ENCODE results near the gene ATP5ME. TPM values are rescaled to one million over a fixed set of nuclear protein-coding genes. Genes with fewer than 3 reads are reported as not detected.

The ATP5ME gene
- total RNA-seq, 2 experiments from 2014 or later = 359 to 388 TPM

DNA sequence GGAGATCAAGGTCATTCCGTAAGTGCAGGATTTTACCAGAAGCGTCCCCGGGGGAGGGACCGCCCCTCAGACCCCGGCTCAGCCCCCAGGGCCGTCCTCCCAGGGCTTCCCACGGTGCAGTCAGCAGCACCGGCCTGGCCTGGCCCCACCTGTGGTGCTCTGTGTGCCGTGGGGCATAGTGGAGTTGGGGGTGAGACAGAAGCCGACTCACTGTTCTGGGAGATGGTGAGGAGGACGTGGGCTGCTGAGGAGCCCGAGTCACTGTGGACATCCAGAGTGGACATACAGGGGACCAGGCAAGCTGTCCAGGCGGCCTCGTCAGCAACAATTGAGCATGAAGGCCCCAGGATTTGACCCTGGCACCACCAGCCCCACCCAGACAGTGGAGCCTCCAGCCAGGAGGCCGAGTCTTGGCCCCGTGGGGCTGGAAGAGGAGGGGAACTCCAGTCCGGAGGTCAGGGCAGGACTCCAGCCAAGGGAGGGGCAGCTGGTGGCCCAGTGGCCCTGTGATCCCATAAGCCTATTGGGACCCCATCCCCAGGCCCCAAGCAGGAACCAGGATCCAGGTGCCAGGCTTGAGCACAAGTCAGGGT is 19.1 kb downstream of the ATP5ME start:
- H2AFZ ChIP-seq (ENCODE audit: low read length) = no peak overlapping the region
- intact Hi-C loops (cut with micrococcal nuclease; ENCODE audit: unreplicated experiment) = no loop called here
- no peak overlapping the region for H3K27ac ChIP-seq (ENCODE audit: low read depth, low read length, poor library complexity, severe bottlenecking)
- ChIA-PET CTCF (ENCODE audit: unreplicated experiment) (no interaction called here), POLR2A (no interaction called here)
- H4K20me1 ChIP-seq (ENCODE audit: insufficient read depth, low read length) = no peaks in the 10 kb centered on the region
- no peaks in the 10 kb centered on the region for H3K36me3 ChIP-seq (ENCODE audit: insufficient read depth, low read length)
- no TSS peak for BruUV-seq (replicated peaks)
- no peaks in the 10 kb centered on the region for H3K79me2 ChIP-seq (ENCODE audit: insufficient read depth, low read depth, low read length)
- DNase-seq (ENCODE audit: low spot score) = no peak
- H3K4me3 ChIP-seq (ENCODE audit: low read depth, low read length, poor library complexity, severe bottlenecking) = no peak overlapping the region
- H3K9me2 ChIP-seq (ENCODE audit: insufficient read depth, low read length) = no peaks in the 10 kb centered on the region
- no peaks in the 10 kb centered on the region for H3K4me1 ChIP-seq (ENCODE audit: insufficient read depth, low read length, poor library complexity, severe bottlenecking)
- no peak overlapping the region for H3K4me2 ChIP-seq (ENCODE audit: low read length)
- H3K9me3 ChIP-seq (ENCODE audit: low read length) = no peaks in the 10 kb centered on the region
- TF ChIP-seq CTCF (conservative IDR thresholded peaks at IDR 0.05; ENCODE audit: low read length) (no peak), EZH2phosphoT487 (IDR thresholded peaks at IDR 0.05; ENCODE audit: borderline replicate concordance, low read depth, low read length) (no peak)

DNA sequence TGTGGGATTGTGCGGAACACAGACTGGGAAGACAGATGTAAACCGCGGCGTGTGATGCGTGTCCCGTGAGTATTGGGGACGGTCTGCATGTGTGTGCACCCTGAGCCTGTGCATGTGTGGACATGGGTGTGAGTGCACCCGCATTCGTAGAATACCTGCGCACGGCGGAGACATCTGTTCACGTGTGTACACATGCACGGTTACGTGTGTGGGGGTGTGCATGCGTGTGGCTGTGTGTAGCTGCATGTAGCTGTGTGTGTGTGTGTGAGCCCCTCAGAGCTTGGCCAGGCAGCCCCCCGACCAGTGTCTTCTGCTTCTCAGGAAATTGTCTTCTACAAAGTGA is 19.6 kb downstream of the ATP5ME start:
- H3K9me2 ChIP-seq (ENCODE audit: insufficient read depth, low read length) = no peaks in the 10 kb centered on the region
- intact Hi-C loops (cut with micrococcal nuclease; ENCODE audit: unreplicated experiment) = no loop called here
- H3K27ac ChIP-seq (ENCODE audit: low read depth, low read length, poor library complexity, severe bottlenecking) = no peak overlapping the region
- no peaks in the 10 kb centered on the region for H4K20me1 ChIP-seq (ENCODE audit: insufficient read depth, low read length)
- no peaks in the 10 kb centered on the region for H3K79me2 ChIP-seq (ENCODE audit: insufficient read depth, low read depth, low read length)
- no TSS peak for BruUV-seq (replicated peaks)
- H3K36me3 ChIP-seq (ENCODE audit: insufficient read depth, low read length) = no peaks in the 10 kb centered on the region
- no peaks in the 10 kb centered on the region for H3K4me1 ChIP-seq (ENCODE audit: insufficient read depth, low read length, poor library complexity, severe bottlenecking)
- no peak overlapping the region for H3K4me3 ChIP-seq (ENCODE audit: low read depth, low read length, poor library complexity, severe bottlenecking)
- no peak overlapping the region for H2AFZ ChIP-seq (ENCODE audit: low read length)
- ChIA-PET POLR2A (no interaction called here), CTCF (ENCODE audit: unreplicated experiment) (no interaction called here)
- TF ChIP-seq EZH2phosphoT487 (IDR thresholded peaks at IDR 0.05; ENCODE audit: borderline replicate concordance, low read depth, low read length) (no peak), CTCF (conservative IDR thresholded peaks at IDR 0.05; ENCODE audit: low read length) (no peak)
- H3K4me2 ChIP-seq (ENCODE audit: low read length) = no peak overlapping the region
- H3K9me3 ChIP-seq (ENCODE audit: low read length) = no peaks in the 10 kb centered on the region
- DNase-seq (ENCODE audit: low spot score) = no peak

DNA sequence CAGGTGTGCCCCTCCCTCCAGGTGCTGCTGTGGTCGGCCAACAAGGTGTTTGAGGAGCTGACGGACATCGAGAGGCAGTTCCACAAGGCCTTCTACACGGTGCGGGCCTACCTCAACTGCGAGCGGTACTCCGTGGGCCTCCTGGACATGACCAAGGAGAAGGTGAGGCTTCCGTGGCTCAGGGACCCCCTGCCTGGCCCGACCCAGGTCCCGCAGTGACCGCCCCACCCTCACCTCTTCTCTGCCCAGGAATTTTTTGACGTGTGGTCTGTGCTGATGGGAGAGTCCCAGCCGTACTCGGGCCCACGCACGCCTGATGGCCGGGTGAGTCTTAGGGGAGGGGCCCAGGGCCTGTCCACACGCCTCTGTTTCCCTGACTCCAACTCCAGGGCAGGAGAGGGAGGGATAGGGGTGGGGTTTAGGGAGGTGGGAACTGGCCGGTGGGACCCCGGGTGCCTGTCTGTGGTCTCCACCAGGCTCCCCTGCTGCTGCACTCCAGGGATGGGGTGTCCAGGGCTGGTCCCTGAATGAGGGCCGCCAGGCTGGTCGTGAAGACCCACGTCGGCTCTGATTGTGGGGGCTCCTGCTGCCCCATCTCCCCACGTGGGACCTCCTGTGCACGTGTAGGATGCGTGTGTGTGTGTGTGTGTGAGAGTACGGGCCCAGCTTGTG is 20.1 kb downstream of the ATP5ME start:
- Histone ChIP-seq H3K9me3 (ENCODE audit: low read length) (no peaks in the 10 kb centered on the region), H3K36me3 (ENCODE audit: insufficient read depth, low read length) (no peaks in the 10 kb centered on the region), H4K20me1 (ENCODE audit: insufficient read depth, low read length) (no peaks in the 10 kb centered on the region), H3K4me3 (ENCODE audit: low read depth, low read length, poor library complexity, severe bottlenecking) (no peak overlapping the region), H2AFZ (ENCODE audit: low read length) (no peak overlapping the region), H3K27ac (ENCODE audit: low read depth, low read length, poor library complexity, severe bottlenecking) (no peak overlapping the region), H3K4me2 (ENCODE audit: low read length) (no peak overlapping the region), H3K4me1 (ENCODE audit: insufficient read depth, low read length, poor library complexity, severe bottlenecking) (no peaks in the 10 kb centered on the region), H3K9me2 (ENCODE audit: insufficient read depth, low read length) (no peaks in the 10 kb centered on the region), H3K79me2 (ENCODE audit: insufficient read depth, low read depth, low read length) (no peaks in the 10 kb centered on the region)
- POLR2A ChIA-PET = no interaction called here
- TF ChIP-seq CTCF (conservative IDR thresholded peaks at IDR 0.05; ENCODE audit: low read length) (no peak), EZH2phosphoT487 (IDR thresholded peaks at IDR 0.05; ENCODE audit: borderline replicate concordance, low read depth, low read length) (no peak)
- intact Hi-C loops (cut with micrococcal nuclease; ENCODE audit: unreplicated experiment) = no loop called here
- DNase-seq (ENCODE audit: low spot score) = no peak
- no TSS peak for BruUV-seq (replicated peaks)
- CTCF ChIA-PET (ENCODE audit: unreplicated experiment) = no interaction called here
